Panc1 (cell line): ENCODE results near the gene APOB. TPM values are rescaled to one million over a fixed set of nuclear protein-coding genes. Genes with fewer than 3 reads are reported as not detected.

ENCODE experiments used
- ATAC-seq: fragments of 200-7000 bp; cut with Tn5 transposase; 2 replicates; pipeline ENCODE4 v1.9.1; 2020; ENCODE audit warnings: mild to moderate bottlenecking, moderate library complexity
- BruUV-seq: library from RNA; stranded (reverse); fragments of 400-500 nt; replicated peaks from 2 replicates; lab custom pipeline; 2021; lab: Mats Ljungman, UMichigan
- CTCF ChIA-PET: fragments of 300-600 bp; sonication (Branson Sonifier 250); formaldehyde crosslinking; loops from one replicate; lab custom pipeline; 2022; ENCODE audit warnings: antibody characterized with exemption; lab: Charles Lee
- POLR2A ChIA-PET: fragments of 300-600 bp; sonication (Branson Sonifier 250); formaldehyde crosslinking; loops from one replicate; lab custom pipeline; 2022; ENCODE audit warnings: antibody characterized with exemption; lab: Charles Lee
- DNase-seq: peaks from one replicate; pipeline ENCODE4 v3.0.0-alpha.2; 2010; ENCODE audit warnings: low read depth, low spot score
- H3K27ac ChIP-seq: 2 replicates; pipeline ENCODE4 v1.5.1; 2011; ENCODE audit warnings: mild to moderate bottlenecking, low read length, inconsistent platforms
- H3K27me3 ChIP-seq: fragments of 200-500 bp; sonication (Bioruptor generic); 2 replicates; pipeline ENCODE4 v1.6.0; 2014; ENCODE audit warnings: low read length, inconsistent platforms; ENCODE audit not compliant: control insufficient read depth, insufficient read depth
- H3K36me3 ChIP-seq: fragments of 200-500 bp; sonication (Bioruptor generic); 2 replicates; pipeline ENCODE4 v1.5.1; 2014; ENCODE audit warnings: inconsistent platforms, mild to moderate bottlenecking, low read length, moderate library complexity; ENCODE audit not compliant: control insufficient read depth, insufficient read depth
- H3K4me1 ChIP-seq: 2 replicates; pipeline ENCODE4 v1.5.1; 2011; ENCODE audit warnings: inconsistent platforms, mild to moderate bottlenecking, low read length, moderate library complexity; ENCODE audit not compliant: control insufficient read depth, insufficient read depth
- H3K4me3 ChIP-seq, 2 experiments: 2 replicates each; pipeline ENCODE4 v1.5.1; 2011 to 2012; ENCODE audit warnings: low read depth in 2 of 2, low read length in 2 of 2, mild to moderate bottlenecking in 2 of 2, inconsistent platforms in 1 of 2, moderate library complexity in 1 of 2
- H3K9me3 ChIP-seq: fragments of 200-500 bp; sonication (Bioruptor generic); 2 replicates; pipeline ENCODE4 v1.5.1; 2014; ENCODE audit warnings: low read depth, mild to moderate bottlenecking, inconsistent platforms, low read length, moderate library complexity; ENCODE audit not compliant: control insufficient read depth, insufficient read depth
- CTCF ChIP-seq: fragments of 450-650 bp; IDR thresholded peaks from 2 replicates; pipeline ENCODE4 v1.5.1; 2017; ENCODE audit warnings: mild to moderate bottlenecking
- POLR2AphosphoS5 ChIP-seq: IDR thresholded peaks from 2 replicates; pipeline ENCODE4 v1.6.1; 2012; ENCODE audit warnings: mild to moderate bottlenecking, low read depth, low read length, moderate library complexity
- REST ChIP-seq, 2 experiments: IDR thresholded peaks; 2 replicates each; pipeline ENCODE4 v1.6.1; 2011 to 2012; ENCODE audit warnings: low read depth in 2 of 2, control low read depth in 1 of 2, low read length in 1 of 2, mild to moderate bottlenecking in 1 of 2, moderate library complexity in 1 of 2; ENCODE audit not compliant: insufficient read depth in 1 of 2
- SIN3A ChIP-seq: IDR thresholded peaks from 2 replicates; pipeline ENCODE4 v1.6.1; 2012; ENCODE audit warnings: low read depth, mild to moderate bottlenecking, low read length, moderate library complexity, borderline replicate concordance; ENCODE audit not compliant: insufficient read depth
- TCF7L2 ChIP-seq: IDR thresholded peaks from 2 replicates; pipeline ENCODE4 v1.6.1; 2011; ENCODE audit warnings: mild to moderate bottlenecking, low read depth, low read length, inconsistent platforms
- in situ Hi-C: cut with HindIII; loops from 2 replicates; pipeline ENCODE4 v1.10.0; 2016; ENCODE audit warnings: low sequenced_read_pairs, low pct_unique_long_range_greater_than_20kb
- intact Hi-C: fragments of 100-400 bp; cut with micrococcal nuclease; formaldehyde crosslinking; loops from one replicate; pipeline ENCODE4 v1.10.0; 2022; ENCODE audit not compliant: unreplicated experiment
- total RNA-seq: library from RNA; stranded (reverse); gene quantifications from one replicate; pipeline ENCODE4 v1.2.1, GENCODE V29; 2021; ENCODE audit not compliant: unreplicated experiment

Gene APOB
- total RNA-seq, 1 experiment from 2014 or later = 1.2 TPM

GRCh38 chr2:21013043-21013816, 30.6 kb downstream of the APOB start:
- no peaks in the 10 kb centered on the region for H3K4me1 ChIP-seq
- no peaks in the 10 kb centered on the region for H3K36me3 ChIP-seq
- TF ChIP-seq REST (IDR thresholded peaks at IDR 0.05; ENCODE audit: insufficient read depth in 1 of 2, low read depth in 2 of 2, low read length in 1 of 2) (no peak), TCF7L2 (no peak), SIN3A (no peak), CTCF (no peak)
- H3K27ac ChIP-seq = no peak overlapping the region
- no peaks in the 10 kb centered on the region for H3K9me3 ChIP-seq
- H3K4me3 ChIP-seq = no peak overlapping the region
- in situ Hi-C loops (no loop called here), intact Hi-C loops (no loop called here)
- no peak for ATAC-seq
- POLR2A ChIA-PET = no interaction called here
- DNase-seq = no peak
- CTCF ChIA-PET = no interaction called here
- no peaks in the 10 kb centered on the region for H3K27me3 ChIP-seq
- BruUV-seq = no TSS peak

DNA sequence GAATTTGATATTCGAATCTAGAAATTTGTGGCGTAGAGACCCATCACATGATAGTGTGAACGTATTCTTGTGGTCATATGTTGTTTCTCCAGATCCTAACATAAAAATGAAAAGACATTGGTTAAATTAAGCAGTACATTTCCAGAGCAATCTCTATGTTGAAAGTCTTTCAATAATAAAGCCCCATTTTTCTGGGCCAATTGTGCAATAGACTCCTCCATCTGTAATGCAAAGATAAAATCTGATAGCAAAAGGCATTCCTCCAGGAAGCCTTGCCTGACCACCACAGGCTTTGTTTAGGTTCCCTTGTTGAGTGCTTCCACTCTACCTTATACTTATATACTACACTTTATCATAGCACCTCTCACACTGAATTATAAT, 31.3 kb downstream of the APOB start:
- no peaks in the 10 kb centered on the region; the same call in 1 of the 2 replicates for H3K27me3 ChIP-seq
- DNase-seq (no peak), ATAC-seq (no peak)
- CTCF ChIA-PET = interaction anchor here (0.8 kb wide), 1 partner anchor 920 kb away, joined by 3 read pairs; no protein-coding TSS in a partner anchor
- in situ Hi-C loops = no loop called here
- intact Hi-C loops = no loop called here
- peaks cover 1% of the 10 kb centered on the region; the same call in 1 of the 2 replicates for H3K4me1 ChIP-seq
- H3K4me3 ChIP-seq = no peak overlapping the region
- H3K36me3 ChIP-seq = no peaks in the 10 kb centered on the region
- BruUV-seq = no TSS peak
- TF ChIP-seq TCF7L2 = no peak
- TF ChIP-seq POLR2AphosphoS5 = no peak
- TF ChIP-seq CTCF = no peak
- TF ChIP-seq SIN3A = no peak
- H3K27ac ChIP-seq = no peak overlapping the region
- H3K9me3 ChIP-seq = no peaks in the 10 kb centered on the region
- POLR2A ChIA-PET = no interaction called here
